ENCODE data around the gene LRRC75A.

DNA sequence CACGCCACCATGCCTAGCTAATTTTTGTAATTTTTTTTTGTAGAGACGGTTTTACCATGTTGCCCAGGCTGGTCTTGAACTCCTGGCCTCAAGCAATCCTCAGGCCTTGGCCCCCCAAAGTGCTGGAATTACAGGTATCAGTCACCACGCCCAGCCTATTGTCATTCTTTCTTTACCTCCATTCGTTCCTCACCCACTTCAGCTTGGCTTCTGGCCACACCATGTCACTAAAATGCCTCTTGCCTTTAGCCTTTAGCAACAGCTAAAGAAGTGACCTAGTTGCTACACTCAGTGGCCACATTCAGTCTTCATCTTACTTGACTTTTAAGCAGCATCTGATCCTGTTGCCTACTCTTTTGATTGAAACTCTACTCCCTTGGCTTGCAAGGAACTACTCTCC is 3.6 kb upstream of the LRRC75A start:
- TF ChIP-seq, protein P1, sequence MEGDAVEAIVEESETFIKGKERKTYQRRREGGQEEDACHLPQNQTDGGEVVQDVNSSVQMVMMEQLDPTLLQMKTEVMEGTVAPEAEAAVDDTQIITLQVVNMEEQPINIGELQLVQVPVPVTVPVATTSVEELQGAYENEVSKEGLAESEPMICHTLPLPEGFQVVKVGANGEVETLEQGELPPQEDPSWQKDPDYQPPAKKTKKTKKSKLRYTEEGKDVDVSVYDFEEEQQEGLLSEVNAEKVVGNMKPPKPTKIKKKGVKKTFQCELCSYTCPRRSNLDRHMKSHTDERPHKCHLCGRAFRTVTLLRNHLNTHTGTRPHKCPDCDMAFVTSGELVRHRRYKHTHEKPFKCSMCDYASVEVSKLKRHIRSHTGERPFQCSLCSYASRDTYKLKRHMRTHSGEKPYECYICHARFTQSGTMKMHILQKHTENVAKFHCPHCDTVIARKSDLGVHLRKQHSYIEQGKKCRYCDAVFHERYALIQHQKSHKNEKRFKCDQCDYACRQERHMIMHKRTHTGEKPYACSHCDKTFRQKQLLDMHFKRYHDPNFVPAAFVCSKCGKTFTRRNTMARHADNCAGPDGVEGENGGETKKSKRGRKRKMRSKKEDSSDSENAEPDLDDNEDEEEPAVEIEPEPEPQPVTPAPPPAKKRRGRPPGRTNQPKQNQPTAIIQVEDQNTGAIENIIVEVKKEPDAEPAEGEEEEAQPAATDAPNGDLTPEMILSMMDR (IDR thresholded peaks at IDR 0.05): no peak
- no peak for TF ChIP-seq EZH2 (IDR thresholded peaks at IDR 0.05; ENCODE audit: borderline replicate concordance, insufficient read depth, low read depth, low read length, poor library complexity, severe bottlenecking)

All from B cell (primary cell).